HEK293T (cell line): ENCODE results near the gene NAA16.

Experiments
- BHLHE40 ChIP-seq: fragments of 450-650 bp; IDR thresholded peaks from 2 replicates; pipeline ENCODE4 v1.6.1; 2016; ENCODE audit warnings: mild to moderate bottlenecking, moderate library complexity, borderline replicate concordance
- FOXA1 ChIP-seq: fragments of 450-650 bp; IDR thresholded peaks from 2 replicates; pipeline ENCODE4 v1.6.1; 2016; ENCODE audit warnings: mild to moderate bottlenecking
- FOXK2 ChIP-seq: fragments of 450-650 bp; IDR thresholded peaks from 2 replicates; pipeline ENCODE4 v1.6.1; 2016; ENCODE audit warnings: mild to moderate bottlenecking
- L3MBTL2 ChIP-seq: fragments of 450-650 bp; conservative IDR thresholded peaks from 2 replicates; pipeline ENCODE4 v1.6.1; 2016; ENCODE audit warnings: mild to moderate bottlenecking
- NFRKB ChIP-seq: fragments of 450-650 bp; IDR thresholded peaks from 2 replicates; pipeline ENCODE4 v1.6.1; 2016; ENCODE audit warnings: mild to moderate bottlenecking, moderate library complexity
- SP1 ChIP-seq: fragments of 450-650 bp; IDR thresholded peaks from 2 replicates; pipeline ENCODE4 v1.6.1; 2017
- SUZ12 ChIP-seq: fragments of 450-650 bp; IDR thresholded peaks from 2 replicates; pipeline ENCODE4 v1.6.1; 2016; ENCODE audit warnings: mild to moderate bottlenecking
- ZNF384 ChIP-seq: fragments of 450-650 bp; IDR thresholded peaks from 2 replicates; pipeline ENCODE4 v1.6.1; 2016

- TF ChIP-seq FOXA1 (no peak), ZNF384 (no peak), SUZ12 (no peak), L3MBTL2 (no peak), BHLHE40 (no peak), NFRKB (no peak), FOXK2 (no peak), SP1 (no peak)
Observed at GRCh38 chr13:41307884-41308640, 3.0 kb upstream of the NAA16 start.
